ENCODE results near the gene ADGRD1. TPM values are rescaled to one million over a fixed set of nuclear protein-coding genes. Genes with fewer than 3 reads are reported as not detected.

Gene ADGRD1
- total RNA-seq, 1 experiment from 2014 or later: 239 TPM

DNA sequence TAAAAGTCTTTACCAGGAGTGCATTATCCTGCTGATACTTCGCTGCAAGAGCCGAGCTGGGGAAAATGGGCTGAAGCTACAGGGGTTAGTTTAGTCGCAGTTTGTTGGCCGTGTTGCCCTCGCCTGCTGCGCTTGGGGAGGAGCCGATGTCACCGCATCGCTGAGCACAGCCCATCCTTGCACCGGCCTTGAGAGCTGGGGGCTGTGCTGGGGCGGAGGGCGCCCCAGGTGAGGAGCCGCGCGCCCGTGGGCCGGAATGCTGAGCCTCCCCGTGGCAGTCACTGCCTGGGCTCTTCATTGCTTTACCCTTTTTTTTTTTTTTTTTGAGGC lies 50.0 kb downstream of the ADGRD1 start:
- no peak for DNase-seq (ENCODE audit: extremely low read depth, low read depth)

DNA sequence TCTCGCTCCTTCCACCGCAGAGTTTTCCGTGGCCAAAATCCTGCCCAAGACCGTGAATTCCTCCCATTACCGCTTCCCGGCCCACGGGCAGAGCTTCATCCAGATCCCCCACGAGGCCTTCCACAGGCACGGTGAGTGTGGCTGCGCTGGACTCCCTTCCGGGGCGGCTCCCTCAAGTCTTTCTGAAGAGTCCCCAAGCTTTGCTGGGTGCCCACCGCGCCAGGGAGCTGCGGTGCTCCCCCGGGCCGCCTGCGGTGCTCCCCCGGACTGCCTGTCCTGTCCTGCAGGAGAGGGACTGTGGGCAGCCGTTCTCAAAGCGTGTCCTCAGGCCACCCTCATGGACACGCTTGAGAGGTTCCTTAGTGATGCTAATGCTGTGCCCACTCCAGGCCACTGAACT lies 50.5 kb downstream of the ADGRD1 start:
- DNase-seq (ENCODE audit: extremely low read depth, low read depth): no peak

DNA sequence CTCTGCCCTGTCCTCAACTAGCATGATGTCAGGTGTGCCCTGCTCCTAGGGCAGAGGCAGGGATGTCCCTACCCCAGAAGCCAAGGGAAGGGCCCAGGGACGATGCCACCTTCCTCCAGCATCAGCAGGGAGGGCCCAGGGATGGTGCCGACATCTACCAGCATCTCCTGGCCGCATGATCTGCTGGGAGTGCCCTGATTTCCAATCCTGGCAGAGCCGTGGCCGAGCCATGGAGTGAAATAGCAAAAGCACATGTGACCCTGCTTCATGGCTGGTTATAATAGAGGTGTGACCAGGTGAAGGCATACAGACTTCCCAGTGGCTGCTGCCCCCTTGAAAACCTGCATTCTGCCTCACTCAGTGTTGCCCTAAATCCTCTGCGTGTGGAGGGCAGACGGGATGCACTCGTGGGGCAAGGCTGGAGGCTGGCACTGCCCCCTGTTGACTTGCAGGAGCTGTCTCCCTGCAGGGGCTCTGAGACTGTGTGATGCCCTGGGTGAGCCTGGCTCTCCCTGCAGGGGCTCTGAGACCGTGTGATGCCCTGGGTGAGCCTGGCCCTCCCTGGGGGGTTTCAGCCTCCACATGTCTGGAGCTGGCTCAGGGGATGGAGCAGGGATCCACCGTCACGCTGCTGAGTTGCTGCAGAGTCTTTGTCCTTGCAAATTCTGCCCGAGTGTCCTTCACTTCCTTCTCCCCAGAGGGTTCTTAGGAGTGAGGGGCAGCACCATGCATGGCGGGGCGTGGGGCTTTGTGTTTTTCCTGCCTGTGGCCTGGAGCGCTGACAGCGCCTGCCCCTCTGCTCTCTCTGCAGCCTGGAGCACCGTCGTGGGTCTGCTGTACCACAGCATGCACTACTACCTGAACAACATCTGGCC lies 51.7 kb downstream of the ADGRD1 start:
- no peak for DNase-seq (ENCODE audit: extremely low read depth, low read depth)

DNA sequence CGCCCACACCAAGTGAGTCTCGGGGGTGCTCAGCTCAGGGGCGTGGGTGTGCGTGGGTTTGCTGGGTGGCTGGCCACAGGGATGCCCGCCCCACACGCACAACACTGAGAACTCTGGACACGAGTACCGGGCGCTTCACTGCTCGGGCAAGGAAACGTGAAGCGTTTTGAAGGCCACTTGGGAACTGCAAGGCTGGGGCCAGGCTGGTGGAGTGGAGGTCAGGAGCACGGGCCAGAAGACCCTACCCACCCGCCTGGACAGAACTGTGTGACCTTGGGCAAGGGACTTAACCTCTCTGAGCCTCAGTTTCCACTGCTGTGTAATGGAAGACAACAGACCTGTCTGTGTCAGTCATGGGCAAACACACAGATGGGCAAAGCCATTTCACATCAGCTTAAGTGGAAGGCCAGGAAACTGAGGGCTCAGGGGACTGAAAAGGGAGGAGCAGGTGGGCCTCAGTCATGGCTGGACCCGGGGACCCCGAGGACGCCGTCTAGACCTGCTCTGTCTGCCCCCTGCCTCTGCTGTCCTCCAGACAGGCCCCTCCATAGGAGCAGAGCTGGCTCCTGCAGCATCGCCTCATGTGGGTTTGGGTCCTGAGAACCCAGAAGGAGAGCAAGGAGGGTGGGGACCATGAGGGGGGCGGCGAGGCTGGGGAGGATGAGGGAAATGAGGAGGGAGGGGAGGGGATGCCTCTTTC lies 52.5 kb downstream of the ADGRD1 start:
- DNase-seq (ENCODE audit: extremely low read depth, low read depth): no peak

GRCh38 chr12:131007031-131007739 lies 53.5 kb downstream of the ADGRD1 start:
- DNase-seq (ENCODE audit: extremely low read depth, low read depth): no peak

DNA sequence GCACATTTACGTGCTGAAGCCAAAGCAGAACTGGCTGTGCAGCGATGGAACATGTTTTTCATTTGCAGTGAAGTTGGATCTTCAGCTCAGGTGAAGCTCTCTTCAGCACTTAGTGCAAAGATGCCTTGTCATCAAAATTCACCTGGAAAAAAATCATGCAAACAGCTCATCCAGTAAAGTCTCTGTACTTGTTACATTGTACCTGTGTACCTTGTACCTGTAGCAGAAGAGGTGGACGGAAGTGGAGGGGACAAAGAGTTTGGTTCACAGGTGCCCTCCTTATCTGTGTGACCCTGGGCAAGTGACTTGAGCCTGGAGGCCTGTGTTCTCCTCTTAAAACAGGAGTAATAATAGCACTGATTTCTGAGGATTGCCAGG lies 54.0 kb downstream of the ADGRD1 start:
- no peak for DNase-seq (ENCODE audit: extremely low read depth, low read depth)

DNA sequence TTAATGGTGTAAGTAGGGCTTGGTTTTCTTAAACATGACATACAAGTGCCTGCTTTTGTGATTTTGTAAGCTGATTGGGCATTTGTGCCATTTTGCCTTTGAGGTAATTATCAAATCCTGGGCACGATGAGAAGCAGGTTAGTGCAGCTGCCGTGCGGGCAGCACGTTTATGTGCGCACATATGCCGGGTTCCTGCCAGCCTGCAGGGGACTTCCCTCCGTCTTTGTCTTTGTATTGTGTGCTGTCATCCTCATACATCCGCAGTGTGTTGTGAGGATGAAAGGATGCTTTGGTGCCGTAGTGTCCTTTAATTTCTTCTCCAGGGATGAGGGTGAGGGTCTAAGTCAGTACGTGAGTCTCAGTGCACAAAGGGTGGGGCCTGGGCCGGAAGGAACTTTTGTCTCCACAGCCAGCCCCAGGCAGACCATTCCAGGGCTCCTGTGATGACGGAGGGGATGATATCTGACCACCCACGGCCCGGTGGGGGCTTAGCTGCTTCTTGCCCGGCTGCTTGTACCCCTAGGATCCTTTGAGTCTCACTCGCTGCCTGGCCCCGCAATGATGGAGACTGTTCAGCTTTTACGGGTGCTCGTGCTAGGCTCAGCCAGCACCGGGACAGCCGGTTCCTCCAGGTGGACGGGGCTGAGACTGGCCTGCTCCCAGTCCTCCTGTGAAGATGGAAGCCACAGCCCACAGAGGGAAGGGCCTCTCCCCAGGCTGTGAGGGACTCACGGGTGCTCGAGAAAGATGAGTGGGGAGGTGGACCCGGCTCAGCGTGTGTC lies 54.6 kb downstream of the ADGRD1 start:
- DNase-seq (ENCODE audit: extremely low read depth, low read depth): no peak

DNA sequence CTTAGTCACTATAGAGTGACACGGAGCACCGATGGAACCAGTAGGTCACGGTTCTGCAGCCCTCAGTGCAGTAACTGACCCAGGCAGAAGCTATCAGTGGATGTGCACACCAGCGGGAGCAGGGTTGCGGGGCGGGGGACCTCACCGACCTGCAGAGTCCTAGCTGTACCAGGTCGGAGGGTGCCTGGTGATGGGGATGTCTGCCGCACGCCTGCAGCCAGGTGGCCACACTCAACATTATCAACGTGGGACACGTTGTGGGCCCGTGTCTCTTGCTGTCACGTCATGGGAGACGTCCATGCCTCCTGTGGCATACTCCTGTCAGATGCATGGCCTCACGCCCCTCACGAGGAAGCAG lies 55.2 kb downstream of the ADGRD1 start:
- DNase-seq (ENCODE audit: extremely low read depth, low read depth): no peak

GRCh38 chr12:131009595-131010395 lies 56.1 kb downstream of the ADGRD1 start:
- DNase-seq (ENCODE audit: extremely low read depth, low read depth): no peak

DNA sequence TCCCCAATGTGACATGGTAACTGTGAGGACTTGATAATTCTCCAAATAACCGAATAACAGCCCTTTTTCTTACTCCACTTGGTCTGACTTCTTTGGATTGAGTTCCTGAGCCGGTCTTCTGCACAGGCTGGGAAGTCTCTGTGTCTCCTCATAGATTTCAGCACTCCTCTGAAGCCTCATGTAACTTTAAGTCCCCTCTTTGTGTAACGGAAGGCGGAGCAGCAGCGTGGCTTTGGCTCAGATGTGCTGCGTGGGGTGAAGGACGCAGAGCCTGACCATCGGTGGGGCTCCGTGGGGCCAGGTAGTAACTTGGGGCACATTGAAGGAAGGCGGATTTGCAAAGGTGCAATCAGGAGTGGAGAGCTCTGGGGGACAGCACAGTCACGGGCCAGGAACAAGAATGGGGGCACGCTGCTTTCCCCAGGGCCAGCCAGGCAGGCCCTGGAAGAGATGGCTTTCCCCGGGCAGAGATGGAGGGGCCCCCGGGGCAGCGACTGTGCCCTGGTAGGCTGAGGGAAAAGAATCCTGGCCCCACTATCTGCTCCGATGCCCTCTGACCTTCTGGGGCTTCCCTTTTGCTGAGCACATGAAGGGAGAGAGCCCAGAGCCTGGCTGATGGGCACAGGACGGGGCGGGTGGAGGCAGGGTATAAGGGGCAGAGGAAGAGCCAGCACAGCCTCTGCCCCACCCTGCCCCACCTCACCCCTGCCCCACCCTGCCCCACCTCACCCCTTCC lies 56.9 kb downstream of the ADGRD1 start:
- DNase-seq (ENCODE audit: extremely low read depth, low read depth): no peak

DNA sequence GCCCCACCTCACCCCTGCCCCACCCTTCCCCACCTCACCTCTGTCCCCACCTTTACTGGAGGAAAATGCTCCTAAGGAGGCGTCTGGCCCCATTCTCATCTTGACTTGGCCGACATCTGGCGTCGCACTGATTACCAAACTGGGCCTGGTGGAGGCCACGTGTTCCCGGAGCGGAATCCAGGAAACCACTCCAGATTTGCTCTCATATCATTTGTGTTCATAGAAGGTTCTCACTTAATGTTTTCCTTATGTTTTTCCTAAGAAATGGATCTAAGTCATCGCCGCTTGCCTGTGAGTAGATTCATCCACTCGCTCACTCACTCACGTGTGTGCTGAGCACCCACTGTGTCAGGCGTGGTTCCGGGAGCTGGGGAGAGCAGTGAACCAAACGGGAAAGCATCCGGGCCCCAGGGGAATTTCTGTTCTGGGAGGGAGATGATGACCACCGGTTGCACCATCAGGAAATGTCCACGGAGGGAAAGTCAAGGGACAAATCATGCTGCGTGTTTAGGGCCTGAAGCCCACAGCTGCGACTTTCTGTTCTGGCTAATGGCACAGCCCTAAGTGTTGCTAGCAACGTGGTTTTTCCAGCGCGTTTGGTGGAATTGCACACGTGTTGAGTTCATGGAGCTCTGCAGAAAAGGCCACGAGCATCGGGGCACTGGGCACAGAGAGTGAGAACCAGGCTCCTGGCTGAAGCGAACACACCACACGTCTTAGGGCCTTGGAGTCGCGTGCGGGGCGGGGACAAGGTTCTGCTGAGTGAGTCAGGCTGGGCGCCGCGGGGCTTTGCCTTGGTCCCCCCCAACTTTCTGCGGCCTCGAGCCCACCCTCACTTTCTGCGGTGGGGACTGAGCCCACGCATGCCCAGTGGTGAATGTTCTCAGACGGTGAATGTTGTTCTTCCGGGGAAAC lies 57.7 kb downstream of the ADGRD1 start:
- DNase-seq (ENCODE audit: extremely low read depth, low read depth): no peak

DNA sequence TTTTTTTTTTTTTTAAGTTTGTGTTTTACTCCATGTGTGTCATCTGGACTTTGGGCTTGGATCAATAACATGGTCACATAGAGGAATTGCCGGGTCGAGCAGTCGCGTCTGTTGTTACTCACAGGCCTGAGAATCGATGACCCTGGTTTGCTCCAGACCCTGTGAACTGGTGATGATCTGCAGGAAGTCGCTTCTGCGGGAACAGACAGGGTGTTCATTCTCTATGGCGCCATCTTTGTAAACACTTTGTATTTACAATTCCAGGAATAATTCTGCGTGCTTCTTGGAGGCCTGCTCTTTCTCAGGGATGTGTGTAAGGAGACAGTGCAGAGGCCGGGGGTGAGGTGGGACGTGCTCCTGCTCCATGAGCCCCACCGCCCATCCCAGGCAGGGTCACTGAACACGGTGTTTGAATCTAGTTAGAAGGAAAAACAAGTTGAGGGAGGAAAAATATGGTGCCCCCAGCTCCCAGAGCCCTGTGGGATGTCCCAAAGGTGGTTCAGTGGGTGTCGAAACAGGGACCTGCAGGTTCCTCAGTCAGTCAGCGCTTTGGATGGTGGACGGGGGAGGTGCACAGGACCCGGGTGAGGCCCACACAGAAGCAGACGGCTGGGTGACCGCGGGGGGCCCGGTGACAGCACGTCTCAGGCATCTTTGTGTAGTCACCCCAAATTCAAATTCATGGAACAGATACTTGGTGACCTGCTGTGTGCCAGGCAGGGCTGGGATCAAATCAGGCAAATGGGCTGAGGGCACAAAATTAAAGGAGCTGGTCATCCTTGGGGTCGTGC lies 58.8 kb downstream of the ADGRD1 start:
- DNase-seq (ENCODE audit: extremely low read depth, low read depth): no peak

- DNase-seq (ENCODE audit: extremely low read depth, low read depth): no peak
Measured at GRCh38 chr12:131013118-131013517, 59.4 kb downstream of the ADGRD1 start.

- no peak for DNase-seq (ENCODE audit: extremely low read depth, low read depth)
Measured at GRCh38 chr12:131014343-131014742, 60.6 kb downstream of the ADGRD1 start.

GRCh38 chr12:131015581-131016337 lies 62.1 kb downstream of the ADGRD1 start:
- no peak for DNase-seq (ENCODE audit: extremely low read depth, low read depth)

DNA sequence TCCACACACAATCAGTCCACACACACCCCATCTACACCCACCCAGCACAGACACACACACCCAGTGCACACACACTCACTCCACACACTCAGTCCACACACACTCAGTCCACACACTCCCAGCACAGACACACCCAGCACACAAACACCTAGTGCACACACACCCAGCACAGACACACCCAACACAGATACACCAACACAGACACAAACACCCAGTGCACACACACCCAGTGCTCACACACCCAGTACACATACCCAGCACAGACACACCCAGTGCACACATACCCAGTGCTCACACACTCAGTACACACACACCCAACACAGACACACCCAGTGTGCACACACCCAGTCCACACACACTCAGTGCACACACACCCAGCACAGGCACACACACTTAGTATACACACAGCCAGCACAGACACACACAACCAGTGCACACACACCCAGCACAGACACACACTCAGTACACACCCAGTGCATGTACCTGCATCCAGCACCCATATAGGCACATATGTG lies 63.8 kb downstream of the ADGRD1 start:
- no peak for DNase-seq (ENCODE audit: extremely low read depth, low read depth)

Measured in NCI-H460 (cell line).